BJ (cell line): ENCODE data around the gene SPHK1. TPM values are rescaled to one million over a fixed set of nuclear protein-coding genes. Genes with fewer than 3 reads are reported as not detected.

Experiments used
- CTCF ChIA-PET: fragments of 350-600 bp; formaldehyde crosslinking; extraction: SDS; loops from one replicate; lab custom pipeline; 2021; ENCODE audit warnings: antibody characterized with exemption, inconsistent platforms; lab: Yijun Ruan, JAX
- POLR2A ChIA-PET: fragments of 300-600 bp; sonication (Branson Sonifier 250); formaldehyde crosslinking; extraction: SDS; loops from one replicate; lab custom pipeline; 2021; ENCODE audit warnings: antibody characterized with exemption; lab: Charles Lee
- DNase-seq: peaks from one replicate; pipeline ENCODE4 v3.0.0-alpha.2; 2011; ENCODE audit warnings: low read depth
- H3K27me3 ChIP-seq: 2 replicates; pipeline ENCODE4 v1.6.0; 2011; ENCODE audit warnings: low read length; ENCODE audit not compliant: control insufficient read depth, insufficient read depth
- H3K36me3 ChIP-seq: 2 replicates; pipeline ENCODE4 v1.5.1; 2011; ENCODE audit warnings: low read length; ENCODE audit not compliant: control insufficient read depth, insufficient read depth
- H3K4me3 ChIP-seq: 2 replicates; pipeline ENCODE4 v1.5.1; 2011; ENCODE audit warnings: low read depth, mild to moderate bottlenecking, control low read depth, low read length
- CTCF ChIP-seq: IDR thresholded peaks from 2 replicates; pipeline ENCODE4 v1.5.1; 2011; ENCODE audit warnings: low read depth, mild to moderate bottlenecking, control low read depth, inconsistent platforms, low read length, moderate library complexity; ENCODE audit not compliant: insufficient read depth
- polyA plus RNA-seq: library from polyadenylated mRNA; depleted of rRNA; stranded (reverse); fragments of >200 nt; gene quantifications from 2 replicates; pipeline ENCODE4 v1.2.3, GENCODE V29; 2011

Gene SPHK1
- polyA plus RNA-seq, 1 experiment = 57.8 TPM

- TF ChIP-seq CTCF = no peak
- ChIA-PET POLR2A (no interaction called here), CTCF (interaction anchor here (0.9 to 10.7 kb wide), 5 partner anchors 10 to 18 kb away, joined by 3 to 127 read pairs (median 5); no protein-coding TSS in a partner anchor)
- Histone ChIP-seq H3K36me3 (no peaks in the 10 kb centered on the region), H3K4me3 (no peak overlapping the region), H3K27me3 (no peaks in the 10 kb centered on the region)
- DNase-seq = no peak
Observed at GRCh38 chr17:76379646-76380376, 4.6 kb upstream of the SPHK1 start.

GRCh38 chr17:76381633-76382350 lies 2.6 kb upstream of the SPHK1 start:
- POLR2A ChIA-PET = no interaction called here
- no peak for TF ChIP-seq CTCF
- CTCF ChIA-PET = interaction anchor here (0.6 to 10.7 kb wide), 7 partner anchors 10 to 78 kb away, joined by 3 to 127 read pairs (median 6); no protein-coding TSS in a partner anchor
- H3K27me3 ChIP-seq = no peaks in the 10 kb centered on the region
- no peak for DNase-seq
- no peak overlapping the region for H3K4me3 ChIP-seq
- H3K36me3 ChIP-seq = peaks cover 2% of the 10 kb centered on the region; the same call in 1 of the 2 replicates

GRCh38 chr17:76382351-76382802 lies 2.0 kb upstream of the SPHK1 start:
- Histone ChIP-seq H3K36me3 (peaks cover 6% of the 10 kb centered on the region; the same call in 1 of the 2 replicates), H3K4me3 (peak overlapping the region; percentile 76), H3K27me3 (no peaks in the 10 kb centered on the region)
- no peak for TF ChIP-seq CTCF
- POLR2A ChIA-PET = interaction anchor here (1.4 kb wide), 1 partner anchor 29 kb away, joined by 3 read pairs; the partner anchor contains the start of gene PRPSAP1
- DNase-seq = no peak
- CTCF ChIA-PET = interaction anchor here (0.7 to 10.7 kb wide), 4 partner anchors 12 to 76 kb away, joined by 3 to 127 read pairs (median 20); no protein-coding TSS in a partner anchor

- POLR2A ChIA-PET = interaction anchor here (0.7 to 1.4 kb wide), 2 partner anchors 30 to 361 kb away, joined by 3 to 7 read pairs; partner anchors contain the start of gene PRPSAP1
Observed at GRCh38 chr17:76382803-76383545, 1.4 kb upstream of the SPHK1 start.

More at GRCh38 chr17:76382803-76383545, 1.4 kb upstream of the SPHK1 start:
- peaks cover 6% of the 10 kb centered on the region for H3K36me3 ChIP-seq
- H3K4me3 ChIP-seq = peak overlapping the region; percentile 76
- CTCF ChIA-PET = interaction anchor here (0.7 to 10.7 kb wide), 6 partner anchors 8 to 76 kb away, joined by 3 to 127 read pairs (median 24); no protein-coding TSS in a partner anchor
- TF ChIP-seq CTCF = no peak
- no peaks in the 10 kb centered on the region for H3K27me3 ChIP-seq
- no peak for DNase-seq
